HG03135 (cell line): ENCODE data around the gene THSD8.

Experiments used
- ATAC-seq: cut with Tn5 transposase; IDR thresholded peaks from one replicate; pipeline ENCODE4 v1.9.1; 2021; ENCODE audit warnings: mild to moderate bottlenecking, moderate library complexity; ENCODE audit not compliant: unreplicated experiment

THSD8 gene

GRCh38 chr19:12779162-12779993 lies 22.5 kb upstream of the THSD8 start:
- no peak for ATAC-seq

- peak; percentile 4 for ATAC-seq
These were observed 19.8 kb upstream of the THSD8 start for GRCh38 chr19:12782174-12782423.

- ATAC-seq = peak; percentile 33
These were observed 19.2 kb upstream of the THSD8 start for GRCh38 chr19:12782424-12783290.

GRCh38 chr19:12783291-12783848 lies 18.5 kb upstream of the THSD8 start:
- ATAC-seq = no peak

GRCh38 chr19:12783849-12784393 lies 17.9 kb upstream of the THSD8 start:
- ATAC-seq = no peak

- no peak for ATAC-seq
These were observed 17.4 kb upstream of the THSD8 start for GRCh38 chr19:12784394-12784870.

GRCh38 chr19:12784871-12785430 lies 16.9 kb upstream of the THSD8 start:
- no peak for ATAC-seq

GRCh38 chr19:12785431-12786031 lies 16.3 kb upstream of the THSD8 start:
- no peak for ATAC-seq

- ATAC-seq = no peak
These were observed 15.6 kb upstream of the THSD8 start for GRCh38 chr19:12786141-12786870.

GRCh38 chr19:12786952-12787351 lies 14.9 kb upstream of the THSD8 start:
- ATAC-seq = no peak

- no peak for ATAC-seq
These were observed 14.4 kb upstream of the THSD8 start for GRCh38 chr19:12787458-12787857.

GRCh38 chr19:12788042-12788681 lies 13.7 kb upstream of the THSD8 start:
- ATAC-seq = no peak

GRCh38 chr19:12788682-12789097 lies 13.2 kb upstream of the THSD8 start:
- no peak for ATAC-seq

- ATAC-seq = no peak
These were observed 12.6 kb upstream of the THSD8 start for GRCh38 chr19:12789098-12789903.

GRCh38 chr19:12789904-12790619 lies 11.8 kb upstream of the THSD8 start:
- peak; percentile 46 for ATAC-seq

- no peak for ATAC-seq
These were observed 11.1 kb upstream of the THSD8 start for GRCh38 chr19:12790628-12791344.

GRCh38 chr19:12791345-12792050 lies 10.4 kb upstream of the THSD8 start, which contains the start of gene JUNB:
JUNB (plus strand) TSS chr19:12791486; CDS start chr19:12791772, 286 bp downstream.
- peak; percentile 31 for ATAC-seq
